ENCODE measurements around the gene PLA1A.

- TF ChIP-seq TAF1 (IDR thresholded peaks at IDR 0.05; ENCODE audit: borderline replicate concordance, low read depth, low read length) (no peak), POLR2AphosphoS5 (IDR thresholded peaks at IDR 0.05; ENCODE audit: low read depth, low read length) (no peak)
These were observed 50.3 kb downstream of the PLA1A start for GRCh38 chr3:119647843-119648575.

All from GM12892 (cell line).